Stimulated activated CD8-positive, alpha-beta memory T cell treated with anti-CD3 and anti-CD28 coated beads, Interleukin-12 subunit alpha, Interleukin-12 subunit beta, amount 100 ng/mL, for 4 hours (primary cell): ENCODE data around the gene ATF7.
"Not testable (repeated sequence)": the region's sequence is repeated elsewhere in the genome, so short reads cannot be mapped to it uniquely, and the experiment has no call there.

Experiments used
- DNase-seq: peaks from one replicate; pipeline ENCODE4 v3.0.0-alpha.2; 2020; ENCODE audit warnings: low read depth

ATF7 gene

DNA sequence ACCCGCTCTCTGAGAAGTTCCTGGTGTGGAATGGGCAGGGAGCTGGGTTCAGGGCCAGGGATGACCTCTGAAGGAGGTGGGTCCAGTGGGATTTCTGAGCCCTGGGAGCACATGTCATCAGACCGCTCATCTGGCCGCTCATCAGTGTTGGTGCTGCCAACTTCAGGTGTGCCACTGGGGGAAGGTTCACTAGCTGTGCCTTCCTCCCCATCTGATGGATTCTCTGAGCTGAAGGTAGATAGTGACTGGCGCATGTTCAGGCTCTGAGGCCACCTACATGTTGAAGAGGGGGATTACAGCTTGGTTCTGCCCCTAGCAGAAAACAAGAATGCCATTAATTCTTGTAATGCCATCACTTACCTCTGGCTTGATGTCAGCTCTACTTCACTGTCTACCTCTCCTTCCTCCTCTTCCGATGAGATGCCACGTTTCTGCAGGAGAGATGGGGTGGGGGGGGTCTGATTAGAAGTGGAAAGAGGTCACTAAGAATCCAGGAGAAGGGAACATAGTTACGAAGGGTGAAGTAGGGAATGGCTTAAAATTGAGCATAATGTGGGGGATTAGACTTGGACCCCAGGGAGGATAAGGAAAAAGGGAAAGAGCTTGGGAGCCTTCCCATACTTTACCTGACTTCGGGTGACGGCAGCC lies 144.1 kb downstream of the ATF7 start:
- no peak for DNase-seq

DNA sequence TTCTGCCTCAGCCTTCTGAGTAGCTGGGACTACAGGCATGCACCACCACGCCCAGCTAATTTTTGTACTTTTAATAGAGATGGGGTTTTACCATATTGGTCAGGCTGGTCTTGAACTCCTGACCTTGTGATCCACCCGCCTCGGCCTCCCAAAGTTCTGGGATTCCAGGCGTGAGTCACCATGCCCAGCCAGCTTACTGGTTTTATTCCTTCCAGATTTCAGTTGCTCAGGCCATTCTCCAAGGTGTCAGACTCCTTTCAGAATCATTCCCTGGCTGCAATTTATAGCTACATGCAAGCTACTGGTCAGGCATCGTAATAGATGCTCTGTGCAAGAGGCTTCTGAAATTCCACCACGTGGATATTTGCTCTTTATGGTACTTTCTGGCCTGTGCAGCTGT lies 144.7 kb downstream of the ATF7 start:
- not testable (repeated sequence) for DNase-seq

DNA sequence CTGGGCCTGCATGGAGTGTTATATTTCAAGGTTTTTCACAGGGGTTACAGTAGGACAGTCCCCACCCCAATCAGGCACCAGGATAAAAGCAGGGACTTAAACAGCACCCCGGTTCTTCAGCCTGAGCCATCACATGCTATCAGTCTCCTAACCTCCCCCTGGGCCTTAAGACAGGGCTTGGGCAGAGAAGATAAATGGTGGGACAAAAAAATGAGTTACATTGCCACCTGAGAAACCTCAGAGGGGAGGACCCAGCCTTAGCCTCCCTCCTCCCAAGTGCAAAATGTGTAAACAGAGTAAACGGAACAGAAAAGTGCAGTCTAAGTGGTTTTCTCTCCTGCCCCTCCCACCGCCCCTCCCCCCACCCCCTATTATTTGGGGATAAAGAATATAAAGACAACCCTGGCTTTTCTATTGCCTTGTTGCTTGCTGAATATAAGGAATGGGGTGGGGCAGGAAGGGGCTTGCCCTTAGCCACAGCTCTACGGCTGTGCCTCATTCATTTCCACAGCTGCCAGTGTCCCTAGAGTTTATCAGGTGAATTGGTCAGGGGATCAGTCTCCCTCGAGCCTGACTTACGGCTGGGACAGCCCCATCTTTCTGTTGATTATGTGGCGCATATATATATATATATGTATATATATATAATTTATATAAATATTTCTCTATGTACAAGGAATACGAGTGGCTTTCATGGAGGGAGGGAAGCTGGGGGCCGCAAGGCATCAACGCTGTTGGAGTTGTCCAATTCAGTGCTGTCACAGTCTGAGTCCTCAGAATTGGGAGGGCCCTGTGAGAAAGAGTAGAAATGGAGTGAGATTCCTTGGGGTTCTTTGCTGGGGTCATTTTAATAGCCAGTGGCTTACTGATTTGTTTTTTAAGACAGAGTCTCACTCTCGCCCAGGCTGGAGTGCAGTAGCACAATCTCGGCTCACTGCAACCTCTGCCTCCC lies 145.4 kb downstream of the ATF7 start:
- DNase-seq: no peak

DNA sequence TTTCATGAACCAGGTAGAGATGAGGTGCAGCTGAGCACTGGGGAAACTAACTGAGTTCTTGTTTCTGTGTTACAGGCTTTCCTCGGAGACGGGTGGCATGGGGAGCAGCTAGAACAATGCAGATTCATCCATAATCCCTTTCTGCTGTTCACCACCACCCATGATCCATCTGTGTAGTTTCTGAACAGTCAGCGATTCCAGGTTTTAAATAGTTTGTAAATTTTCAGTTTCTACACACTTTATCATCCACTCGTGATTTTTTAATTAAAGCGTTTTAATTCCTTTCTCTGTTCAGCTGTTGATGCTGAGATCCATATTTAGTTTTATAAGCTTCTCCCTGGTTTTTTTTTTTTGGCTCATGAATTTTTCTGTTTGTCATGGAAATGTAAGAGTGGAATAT lies 146.9 kb downstream of the ATF7 start:
- DNase-seq: no peak

DNA sequence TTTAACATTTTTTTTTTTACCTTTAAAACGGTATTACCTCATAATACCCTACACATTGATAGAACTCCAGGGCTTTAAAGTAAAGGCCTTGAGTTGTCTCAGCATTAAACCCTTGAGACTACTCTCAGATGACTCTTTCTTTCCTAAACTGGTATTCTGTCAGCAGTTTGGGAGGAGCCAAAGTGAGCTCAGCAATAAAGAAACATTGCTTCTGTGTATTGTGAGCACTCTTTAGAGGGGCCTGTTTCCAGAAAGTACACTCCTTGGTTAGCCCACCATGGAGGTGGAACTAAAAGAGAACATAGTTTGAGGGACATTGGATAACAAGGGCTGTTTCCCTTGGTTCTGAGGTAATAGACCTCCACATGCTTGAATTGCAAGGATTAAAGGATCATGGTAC lies 147.3 kb downstream of the ATF7 start:
- no peak for DNase-seq

DNA sequence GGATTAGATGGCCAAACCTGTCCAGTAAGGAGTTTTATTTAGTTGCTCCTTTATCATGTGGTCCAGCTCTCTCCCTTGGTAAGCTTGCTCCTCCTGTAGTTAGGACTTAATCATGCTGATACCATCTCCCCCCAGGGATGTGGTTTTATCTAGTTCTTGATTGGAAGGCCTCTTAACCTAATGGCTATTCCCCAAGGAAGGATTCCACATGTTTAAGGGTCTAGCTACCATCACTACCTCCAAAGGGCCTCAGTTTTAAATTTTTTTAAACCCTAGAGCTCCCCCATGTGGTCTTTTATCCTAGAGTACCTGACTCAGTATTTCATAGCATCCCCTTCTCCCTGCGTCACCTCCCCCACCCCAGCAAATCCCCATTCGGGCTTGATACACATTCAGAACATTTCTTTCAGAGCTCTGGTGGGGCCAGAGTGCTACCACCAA lies 149.4 kb downstream of the ATF7 start:
- DNase-seq: no peak

DNA sequence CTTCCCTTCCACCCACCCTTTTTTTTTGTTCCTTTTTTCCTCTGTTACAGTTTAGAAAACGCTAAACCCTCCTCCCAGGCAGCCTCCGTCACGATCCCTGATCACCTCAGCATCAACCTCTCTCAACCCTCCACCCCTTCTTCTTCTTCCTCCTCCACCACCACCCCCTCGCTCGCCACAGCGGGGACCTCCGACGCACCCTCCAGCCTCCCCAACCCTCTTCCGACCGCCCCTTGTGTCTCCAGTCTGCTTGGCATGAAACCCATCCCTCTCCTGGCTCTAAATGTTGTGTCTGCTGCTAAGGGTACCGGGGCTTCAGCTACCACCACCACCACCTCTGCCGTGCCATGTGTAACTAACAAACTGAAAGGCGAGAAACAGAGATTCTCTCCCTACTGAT lies 151.4 kb downstream of the ATF7 start:
- no peak for DNase-seq

DNA sequence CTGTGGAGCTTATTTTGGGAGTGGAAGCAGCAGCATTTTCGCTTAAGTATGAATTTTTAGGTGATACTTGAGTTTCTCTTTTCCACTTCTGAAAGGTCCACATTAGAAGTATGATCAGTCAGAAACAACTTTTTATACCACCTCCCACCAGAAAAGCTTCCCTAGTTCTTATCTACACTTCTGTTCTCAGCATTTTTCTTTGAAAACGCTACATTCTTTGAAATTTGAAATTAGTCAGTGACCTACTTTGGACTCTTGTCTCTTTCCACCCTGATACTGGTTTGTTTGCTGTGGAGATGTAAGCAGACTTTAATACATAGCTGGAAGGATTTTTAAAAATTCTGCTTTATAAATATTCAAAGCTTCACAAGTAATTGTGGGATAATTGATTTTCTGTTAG lies 152.1 kb downstream of the ATF7 start:
- no peak for DNase-seq

DNA sequence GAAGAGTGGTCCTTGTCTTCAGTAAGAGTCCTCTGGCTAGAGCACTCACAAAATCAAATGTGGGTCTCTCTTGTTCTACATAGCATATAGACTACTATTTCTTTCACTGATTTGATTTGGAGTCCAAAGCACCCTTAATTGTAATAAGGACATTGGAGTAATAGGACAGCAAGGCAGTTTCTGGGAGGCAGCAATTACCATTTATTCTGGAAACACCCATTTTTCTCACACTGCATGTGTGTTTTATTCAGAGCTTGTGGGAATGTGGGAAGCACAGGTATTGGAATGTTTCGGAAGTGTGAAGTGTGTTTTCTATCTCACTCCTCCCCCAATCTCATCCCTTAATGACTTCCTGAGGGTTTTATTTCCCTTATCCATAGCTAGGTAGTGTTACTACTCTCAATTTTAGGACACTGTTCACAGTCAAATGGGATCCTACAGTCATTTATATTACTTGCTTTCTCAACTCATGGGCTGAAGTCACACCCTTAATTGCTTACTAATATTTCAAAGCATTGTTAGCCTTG lies 154.1 kb downstream of the ATF7 start:
- no peak for DNase-seq

DNA sequence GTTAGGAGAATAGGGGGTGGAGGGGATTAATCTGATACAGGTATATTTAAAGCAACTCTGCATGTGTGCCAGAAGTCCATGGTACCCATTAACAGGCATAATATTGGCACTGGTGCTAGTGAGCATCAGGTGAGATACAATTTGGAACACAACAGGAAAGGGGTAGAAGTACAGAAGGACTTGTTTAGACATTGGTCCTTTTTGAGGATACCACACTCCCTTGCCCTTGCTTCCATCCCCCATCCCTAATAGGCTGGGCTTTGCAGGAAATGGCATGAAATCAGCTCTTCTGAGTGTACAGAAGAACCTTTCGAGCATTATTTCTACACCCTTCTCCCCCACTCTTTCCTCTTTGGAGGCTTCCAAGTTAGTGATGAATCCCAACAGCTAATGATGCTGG lies 157.9 kb downstream of the ATF7 start:
- DNase-seq: no peak

DNA sequence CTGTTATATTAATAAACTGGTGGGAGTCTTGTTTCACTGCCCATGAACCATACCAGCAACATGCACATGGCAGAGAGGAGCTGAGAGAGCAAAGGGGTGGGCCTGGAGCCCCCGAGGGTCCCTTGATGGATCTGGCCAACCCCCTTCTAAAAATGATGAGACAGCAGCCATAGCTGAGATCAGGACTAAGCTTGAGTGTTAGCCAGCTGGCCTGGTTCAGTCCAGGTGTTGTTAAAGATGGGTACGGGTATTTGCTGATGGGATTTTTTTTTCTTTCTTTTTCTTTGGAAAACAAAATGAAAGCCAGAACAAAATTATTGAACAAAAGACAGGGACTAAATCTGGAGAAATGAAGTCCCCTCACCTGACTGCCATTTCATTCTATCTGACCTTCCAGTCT lies 158.3 kb downstream of the ATF7 start:
- DNase-seq: no peak

DNA sequence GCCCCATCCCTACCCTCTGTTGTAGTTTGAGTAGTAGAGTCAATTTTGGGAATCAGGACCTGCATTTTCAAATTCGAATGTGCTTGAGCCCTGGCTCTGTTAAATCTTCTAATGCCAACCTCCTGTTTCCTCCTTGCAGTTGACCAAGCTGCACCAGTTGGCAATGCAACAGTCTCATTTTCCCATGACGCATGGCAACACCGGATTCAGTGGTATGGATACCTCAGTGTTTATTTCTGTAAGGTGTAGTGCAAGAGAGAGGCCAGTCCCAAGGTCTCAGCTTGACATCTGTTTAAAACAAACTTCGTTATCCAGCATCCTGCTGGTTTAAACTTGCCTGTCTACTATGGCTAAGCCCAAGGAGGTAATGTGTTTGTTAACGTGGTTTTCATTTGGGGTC lies 159.1 kb downstream of the ATF7 start:
- DNase-seq: no peak

DNA sequence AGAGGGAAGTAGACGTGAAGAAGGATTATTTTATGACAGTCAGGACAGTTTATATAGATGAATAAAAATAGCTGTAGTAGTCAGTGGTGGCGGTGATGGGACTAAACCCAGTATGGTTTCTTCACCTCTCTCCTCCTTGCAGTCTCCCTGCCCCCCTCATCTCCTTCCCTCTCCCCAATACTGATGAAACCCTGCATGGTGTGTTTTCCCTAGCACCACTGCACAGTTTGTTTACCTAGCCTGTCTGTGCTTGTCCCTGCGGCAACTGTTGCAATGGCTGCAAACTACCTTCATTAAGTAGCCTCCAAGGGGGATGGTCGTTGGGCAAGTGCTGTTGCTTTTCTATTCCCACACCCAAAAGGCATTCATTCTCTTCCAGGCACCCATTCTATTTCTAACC lies 159.5 kb downstream of the ATF7 start:
- DNase-seq: no peak

DNA sequence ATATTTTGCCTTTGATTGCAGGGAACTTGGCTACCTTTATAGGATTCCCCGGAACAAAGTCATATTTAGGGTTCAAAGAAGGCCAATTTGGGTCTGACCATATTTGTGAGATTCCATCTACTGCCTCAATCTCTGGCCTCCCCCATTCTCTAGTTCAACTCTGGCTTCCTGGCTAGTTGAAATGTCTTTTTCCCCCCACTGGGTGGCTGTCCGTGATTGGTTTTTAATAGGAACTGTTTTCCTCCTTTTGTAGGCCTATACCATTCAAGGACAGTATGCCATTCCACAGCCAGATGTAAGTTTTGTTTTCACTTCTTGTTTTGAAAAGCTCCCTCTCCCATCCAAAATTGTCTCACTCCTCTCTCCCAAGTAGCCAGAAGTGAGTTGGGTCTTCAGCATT lies 160.5 kb downstream of the ATF7 start:
- no peak for DNase-seq

DNA sequence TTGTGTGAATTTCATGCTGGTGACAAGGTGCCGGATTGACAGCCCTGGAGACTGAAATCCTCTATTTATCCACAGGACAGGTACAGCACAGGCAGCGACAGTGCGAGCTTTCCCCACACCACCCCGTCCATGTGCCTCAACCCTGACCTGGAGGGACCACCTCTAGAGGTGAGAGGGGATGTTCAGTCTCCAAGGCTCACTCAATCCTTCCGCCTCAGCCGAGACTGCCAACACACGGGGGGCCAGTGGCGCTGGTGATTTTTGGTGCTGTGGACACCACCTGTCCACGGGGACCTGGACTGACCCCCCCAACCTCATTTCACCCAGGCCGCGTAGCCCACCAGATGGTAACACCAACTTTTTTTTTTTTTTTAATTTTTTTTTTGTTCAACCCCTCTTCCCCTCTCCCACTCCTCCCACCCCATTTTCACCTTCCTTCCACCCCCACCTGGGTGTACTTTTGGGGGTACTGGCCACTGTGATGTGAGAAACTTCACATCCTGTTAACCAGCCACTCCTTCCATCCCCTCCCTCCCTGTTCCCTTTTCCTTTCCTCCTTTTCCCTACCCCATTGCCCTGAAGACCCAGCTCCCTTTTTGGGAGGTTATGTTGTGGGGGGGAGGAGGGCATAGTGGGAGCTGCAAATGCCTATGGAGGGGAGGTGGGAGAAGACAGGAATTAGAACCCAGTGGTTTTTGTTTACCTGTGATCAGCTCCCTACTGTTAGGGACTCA lies 161.3 kb downstream of the ATF7 start:
- no peak for DNase-seq

DNA sequence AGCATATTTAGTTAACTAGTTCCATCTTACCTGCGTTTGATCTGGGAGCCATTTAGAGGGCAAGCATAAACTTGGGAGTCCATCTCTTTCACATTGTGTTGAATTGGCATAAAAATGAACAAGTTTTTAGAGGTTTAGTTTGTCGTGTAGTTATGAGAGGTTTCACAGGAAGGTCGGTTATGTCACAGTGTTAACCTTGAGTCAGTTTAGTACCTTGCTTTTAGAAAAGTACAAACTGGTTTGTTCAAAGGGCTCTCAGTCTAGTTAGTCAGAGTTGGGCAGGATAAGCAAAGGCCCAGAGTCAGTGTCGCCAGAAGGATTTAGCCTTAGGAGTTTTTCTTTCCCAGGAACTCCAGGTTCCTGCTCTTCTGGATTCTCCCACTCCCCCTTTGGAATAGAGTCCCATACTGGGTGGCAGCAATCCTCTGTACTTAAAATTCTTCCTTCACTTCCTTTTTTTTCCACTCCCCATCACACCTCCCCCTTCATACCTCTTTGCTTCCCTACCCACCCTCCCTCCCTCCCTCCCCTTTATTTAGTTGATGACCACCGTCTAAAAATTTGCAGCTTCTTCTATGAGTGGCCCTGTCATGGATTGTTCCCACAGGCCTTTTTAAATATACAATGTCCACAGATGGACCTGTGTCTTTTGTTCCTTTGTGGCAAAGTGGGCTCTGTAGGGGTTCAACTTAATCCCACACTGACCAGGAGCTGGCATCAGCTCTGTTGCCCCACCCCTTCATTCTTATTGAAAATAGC lies 162.2 kb downstream of the ATF7 start:
- DNase-seq: no peak

DNA sequence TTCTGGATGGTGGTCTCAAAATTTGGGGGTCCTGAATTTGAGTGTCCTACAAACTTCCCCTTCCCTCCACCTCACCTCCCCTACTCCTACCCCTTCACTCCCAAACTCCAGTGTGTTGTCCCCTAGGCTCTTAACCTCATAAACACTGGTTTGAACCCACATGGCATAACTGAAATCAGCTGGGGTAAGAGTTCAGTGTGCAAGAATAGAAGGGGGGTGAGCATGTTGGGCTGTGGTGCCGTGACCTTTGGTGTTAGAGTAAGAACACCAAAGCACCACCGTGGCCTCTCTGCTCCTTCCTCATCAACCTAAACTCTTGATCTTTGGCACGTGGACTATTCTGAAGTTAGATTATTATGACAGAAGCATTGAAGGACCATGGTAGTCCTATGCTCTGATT lies 163.2 kb downstream of the ATF7 start:
- DNase-seq: no peak

DNA sequence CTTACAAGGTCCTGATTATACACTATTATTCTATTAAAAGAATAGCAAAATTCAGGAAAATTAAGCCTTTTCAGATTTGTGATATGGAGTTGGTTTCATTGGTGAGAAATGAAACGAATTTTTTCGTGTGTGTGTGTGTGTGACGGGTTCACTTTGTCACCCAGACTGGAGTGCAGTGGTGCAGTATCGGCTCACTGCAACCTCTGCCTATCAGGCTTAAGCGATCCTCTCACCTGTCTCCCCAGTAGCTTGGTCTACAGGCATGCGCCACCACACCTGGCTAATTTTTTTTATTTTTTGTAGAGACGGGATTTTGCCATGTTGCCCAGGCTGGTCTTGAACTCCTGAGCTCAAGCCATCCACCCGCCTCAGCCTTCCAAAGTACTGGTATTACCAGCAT lies 164.6 kb downstream of the ATF7 start:
- no peak for DNase-seq

DNA sequence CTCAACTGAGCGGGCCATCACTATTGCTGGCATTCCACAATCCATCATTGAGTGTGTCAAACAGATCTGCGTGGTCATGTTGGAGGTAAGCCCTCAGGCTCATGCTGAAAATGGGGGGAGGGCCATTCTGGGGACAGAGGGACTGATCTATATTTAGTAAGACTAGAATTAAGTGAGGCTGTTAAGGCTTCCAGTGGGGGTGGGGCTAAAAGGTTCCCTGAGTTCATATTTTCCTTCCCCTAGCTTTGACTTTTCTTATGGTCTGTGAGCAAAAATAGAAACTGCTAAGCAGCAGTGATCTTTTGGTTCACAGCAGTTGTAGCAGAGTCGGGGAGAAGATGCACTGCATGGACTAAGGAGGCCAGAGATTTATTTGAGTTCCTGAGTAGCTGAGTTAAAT lies 165.1 kb downstream of the ATF7 start:
- no peak for DNase-seq

DNA sequence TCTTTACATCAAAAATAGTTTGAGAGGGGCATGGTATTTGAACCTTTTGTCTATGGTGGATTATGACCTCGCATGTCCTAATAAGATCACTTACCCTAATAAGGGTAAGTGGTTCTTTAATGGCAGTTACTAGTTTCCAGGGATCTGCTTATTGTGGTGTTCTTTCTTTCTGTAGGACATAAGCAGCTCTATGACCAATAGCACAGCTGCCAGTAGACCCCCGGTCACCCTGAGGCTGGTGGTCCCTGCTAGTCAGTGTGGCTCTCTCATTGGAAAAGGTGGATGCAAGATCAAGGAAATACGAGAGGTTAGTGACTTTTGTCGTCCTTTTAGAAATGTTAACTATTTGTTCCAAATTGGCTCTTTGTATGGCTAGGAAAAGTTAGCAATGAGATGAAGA lies 167.1 kb downstream of the ATF7 start:
- DNase-seq: no peak
